HG02970 (cell line): ENCODE data around the gene FCGBP.
A peak's percentile ranks its signal among the peaks of the same experiment; 100 is the strongest.
"Not testable (repeated sequence)": the region's sequence is repeated elsewhere in the genome, so short reads cannot be mapped to it uniquely, and the experiment has no call there.

Experiments used
- ATAC-seq: cut with Tn5 transposase; IDR thresholded peaks from one replicate; pipeline ENCODE4 v1.9.1; 2021; ENCODE audit warnings: mild to moderate bottlenecking, moderate library complexity, moderate number of reproducible peaks; ENCODE audit not compliant: unreplicated experiment, low FRiP score

FCGBP gene

DNA sequence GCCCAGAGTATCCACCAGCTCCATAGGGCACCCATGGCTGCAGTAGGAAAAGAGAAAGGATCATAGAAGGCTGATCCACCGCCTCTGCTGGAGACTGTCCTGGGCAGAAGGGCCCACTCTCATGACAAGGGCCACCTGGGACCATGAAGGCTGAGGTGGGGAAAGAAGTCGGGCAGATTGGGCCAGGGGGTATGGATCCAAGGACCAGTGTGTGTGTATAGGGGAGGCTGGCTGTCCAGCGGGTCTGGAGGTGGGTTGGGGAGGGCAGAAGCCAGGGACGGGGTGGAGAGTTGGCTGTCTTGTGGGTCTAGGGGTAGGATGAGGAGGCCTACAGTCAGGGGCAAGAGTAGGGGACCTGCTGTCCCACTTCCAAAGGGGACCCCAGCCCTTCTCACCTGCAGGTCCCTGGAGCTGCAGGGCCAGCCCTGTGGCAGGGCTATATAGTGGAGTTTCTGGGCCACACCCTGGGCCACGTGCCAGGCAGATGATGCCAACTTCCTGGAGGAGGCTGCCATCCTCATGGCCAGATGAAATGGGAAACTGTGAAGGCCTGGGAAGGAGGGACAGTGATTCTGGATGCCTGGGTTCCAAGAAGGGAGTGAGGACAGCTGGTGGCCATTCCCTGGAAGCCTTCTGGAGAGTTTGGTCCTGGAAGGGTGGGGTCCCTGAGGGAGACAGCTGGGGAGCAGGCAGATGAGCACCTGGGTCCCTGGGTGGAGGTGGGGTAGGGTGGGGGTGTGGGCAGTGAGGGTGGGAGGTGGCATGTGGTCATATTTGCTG lies at the start of gene FCGBP:
FCGBP (minus strand) TSS at position 51 of the 780 bp plus-strand sequence.
- no peak for ATAC-seq

DNA sequence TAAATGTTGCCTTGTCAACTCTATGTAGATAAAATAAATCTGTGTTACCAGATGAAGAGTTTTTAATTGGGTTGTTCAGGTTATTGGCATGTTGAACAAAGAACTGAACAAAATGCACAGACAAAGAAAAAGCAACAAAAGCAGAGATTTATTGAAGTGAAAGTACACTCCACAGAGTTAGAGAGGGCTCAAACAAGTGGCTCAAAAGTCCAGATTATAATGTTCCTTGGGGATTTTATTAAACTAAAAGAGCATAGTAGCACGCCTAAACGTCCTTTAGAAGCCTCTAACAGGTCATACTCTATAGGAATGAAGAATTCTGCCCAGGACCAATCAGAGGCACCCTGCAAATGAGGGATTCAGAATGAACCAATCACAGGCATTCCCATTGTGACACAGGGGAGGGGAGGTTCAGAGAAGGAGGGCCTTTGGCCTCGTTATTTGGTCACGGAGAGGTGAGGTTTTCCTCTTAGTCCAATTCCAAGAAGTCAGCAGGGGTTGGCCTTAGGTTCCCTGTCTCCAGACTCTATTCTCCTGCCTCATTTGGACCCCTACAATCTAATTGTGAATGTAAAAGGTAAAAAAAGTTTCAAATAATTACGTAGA lies 49.4 kb upstream of the FCGBP start:
- no peak for ATAC-seq

DNA sequence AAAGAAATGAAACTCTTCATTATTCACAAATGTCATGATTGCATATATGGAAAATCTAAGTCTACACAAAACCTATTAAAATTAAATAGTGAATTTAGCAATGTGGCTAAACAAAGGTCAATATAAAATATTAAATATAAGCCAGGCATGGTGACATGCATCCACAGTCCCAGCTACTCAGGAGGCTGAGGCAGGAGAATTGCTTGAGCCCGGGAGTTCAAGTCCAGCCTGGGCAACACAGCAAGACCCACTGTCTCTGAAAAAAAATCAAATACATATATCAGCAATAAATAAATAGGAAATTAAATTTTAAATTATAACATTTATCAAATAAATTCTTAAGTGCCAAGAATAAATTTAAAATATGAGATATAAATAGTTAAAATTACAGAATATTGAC lies 48.4 kb upstream of the FCGBP start:
- no peak for ATAC-seq

DNA sequence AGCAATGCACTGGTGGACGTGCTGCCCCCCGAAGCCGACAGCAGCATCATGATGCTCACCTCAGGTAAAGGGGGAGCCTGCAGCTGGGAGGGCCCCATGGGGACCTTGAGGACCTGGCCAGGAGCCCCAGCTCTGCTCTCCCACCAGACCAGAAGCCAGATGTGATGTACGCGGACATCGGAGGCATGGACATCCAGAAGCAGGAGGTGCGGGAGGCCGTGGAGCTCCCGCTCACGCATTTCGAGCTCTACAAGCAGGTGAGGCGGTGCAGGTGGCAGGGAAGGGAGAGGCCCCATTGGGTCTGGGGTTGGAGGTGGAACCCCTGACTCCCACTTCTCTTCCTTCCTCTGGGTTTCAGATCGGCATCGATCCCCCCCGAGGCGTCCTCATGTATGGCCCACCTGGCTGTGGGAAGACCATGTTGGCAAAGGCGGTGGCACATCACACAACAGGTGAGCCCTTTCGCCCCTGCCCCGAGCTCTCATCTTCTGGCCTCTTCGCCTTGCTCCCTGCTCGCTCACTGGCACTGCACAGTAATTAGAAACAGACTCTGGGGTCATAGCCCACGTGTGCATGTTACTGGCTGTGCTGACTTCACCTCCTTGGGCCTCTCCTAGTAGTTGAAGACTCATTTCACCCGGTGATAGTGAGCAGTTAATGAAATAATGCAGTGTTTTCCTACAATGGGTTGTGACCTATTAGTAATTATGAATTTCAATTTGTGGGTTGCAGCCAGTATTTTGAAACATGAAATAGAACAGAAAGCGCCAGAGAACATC lies 40.1 kb upstream of the FCGBP start:
- no peak for ATAC-seq

DNA sequence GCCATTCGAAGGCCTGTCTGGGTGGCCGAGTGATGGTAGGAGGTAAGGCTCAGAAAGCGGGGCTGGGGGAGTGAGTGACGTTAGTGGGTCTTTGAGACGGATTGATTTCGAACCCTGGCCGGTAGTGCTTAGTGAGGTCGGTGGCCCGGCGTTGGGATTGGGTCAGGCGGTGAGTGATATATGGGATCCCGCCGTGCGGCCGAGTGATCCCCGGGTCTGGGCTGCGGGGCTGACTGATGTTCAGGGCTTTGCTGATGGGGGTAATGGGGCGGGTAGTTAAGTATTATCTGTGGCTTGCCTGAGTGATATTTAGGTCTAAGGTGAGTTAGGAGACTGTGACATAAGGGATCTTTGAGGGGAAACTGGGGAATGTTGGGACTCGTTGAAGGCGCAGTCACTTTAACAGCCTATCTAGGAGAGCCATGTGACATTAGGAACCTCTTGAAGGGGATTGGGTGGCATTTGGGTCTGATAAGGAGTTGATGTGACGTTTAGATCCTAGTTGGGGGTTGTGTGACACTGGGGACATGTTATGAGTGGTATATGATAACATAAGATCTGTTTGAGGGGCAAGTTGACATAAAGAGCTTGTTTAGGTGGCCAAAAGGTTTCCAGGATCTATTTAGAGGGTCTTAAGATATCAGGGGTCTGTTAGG lies 37.1 kb upstream of the FCGBP start:
- ATAC-seq = no peak

DNA sequence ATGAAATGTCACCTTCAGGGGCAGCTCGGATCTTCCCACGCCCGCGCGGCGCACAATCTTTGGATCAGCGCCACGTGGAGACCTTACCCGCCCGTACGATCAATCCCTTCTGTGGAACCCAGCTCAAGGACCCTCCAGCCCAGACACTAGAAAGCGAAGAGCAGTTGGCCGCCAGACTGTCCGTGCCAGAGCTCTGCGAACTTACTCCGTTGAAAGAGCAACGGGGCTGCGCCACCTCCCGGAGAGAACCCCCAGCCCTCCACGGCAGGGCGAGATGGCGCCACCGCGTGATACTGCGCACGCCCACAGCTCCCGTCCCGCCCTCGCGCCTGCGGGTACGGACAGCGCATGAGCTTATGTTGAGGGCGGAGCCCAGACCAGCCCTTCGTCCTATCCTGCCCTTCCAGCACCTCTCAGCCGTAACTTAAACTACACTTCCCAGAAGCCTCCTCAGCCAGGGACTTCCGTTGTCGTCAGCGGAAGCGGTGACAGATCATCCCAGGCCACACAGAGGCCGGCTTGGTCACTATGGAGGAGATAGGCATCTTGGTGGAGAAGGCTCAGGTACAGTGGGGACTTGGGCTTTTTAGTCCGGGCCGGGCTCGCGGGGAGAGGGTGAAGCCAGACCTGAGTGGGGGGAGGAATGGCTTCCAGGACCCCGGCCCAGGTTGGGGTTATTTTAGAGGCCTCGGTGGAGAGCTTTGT lies 36.4 kb upstream of the FCGBP start, which contains the start of gene PSMC4:
PSMC4 (plus strand) TSS at position 491 of the 705 bp plus-strand sequence; CDS start at position 529, 38 bp downstream.
- ATAC-seq = peak; percentile 95

DNA sequence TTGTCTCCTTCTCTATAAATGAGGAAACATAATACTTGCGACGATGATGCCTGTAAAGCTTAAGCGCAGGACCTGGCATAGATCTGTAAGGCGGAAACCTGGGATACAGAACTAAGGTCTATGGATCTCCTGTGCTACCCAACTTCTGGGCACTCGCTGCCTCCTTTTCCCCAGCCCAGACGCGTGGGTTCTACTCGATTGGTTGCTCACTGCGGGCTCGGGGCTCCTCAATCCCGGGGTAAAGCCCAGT lies 35.9 kb upstream of the FCGBP start:
- ATAC-seq = peak; percentile 27

DNA sequence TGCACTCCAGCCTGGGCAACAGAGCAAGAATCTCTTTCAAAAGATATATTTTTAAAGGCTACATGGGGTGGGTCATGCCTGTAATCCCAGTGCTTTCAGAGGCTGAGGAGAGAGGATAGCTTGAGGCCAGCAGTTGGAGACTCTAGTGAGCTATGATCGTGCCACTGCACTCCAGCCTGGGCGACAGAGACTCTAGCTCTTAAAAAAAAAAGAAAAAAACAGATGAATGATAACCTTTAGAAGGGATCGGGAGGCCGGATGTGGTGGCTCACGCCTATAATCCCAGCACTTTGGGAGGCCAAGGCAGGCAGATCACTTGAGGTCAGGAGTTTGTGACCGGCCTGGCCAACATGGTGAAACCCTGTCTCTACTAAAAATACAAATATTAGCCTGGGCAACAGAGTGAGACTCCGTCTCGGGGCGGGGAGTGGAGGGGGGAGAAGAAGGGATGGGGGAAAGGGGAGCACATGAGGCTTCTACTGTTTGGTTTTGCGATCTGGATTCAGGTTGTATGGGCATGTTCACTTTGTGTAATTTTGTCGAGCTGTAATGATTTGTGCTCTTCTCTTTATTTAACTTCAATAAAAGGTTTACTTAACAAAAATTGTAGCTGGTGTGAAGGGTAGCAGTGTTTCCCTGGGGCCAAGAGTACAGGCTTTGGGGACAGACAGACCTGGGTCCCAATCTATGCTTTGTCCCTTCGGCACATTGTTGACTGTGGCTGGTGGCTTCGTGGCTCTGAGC lies 35.4 kb upstream of the FCGBP start:
- ATAC-seq = no peak

DNA sequence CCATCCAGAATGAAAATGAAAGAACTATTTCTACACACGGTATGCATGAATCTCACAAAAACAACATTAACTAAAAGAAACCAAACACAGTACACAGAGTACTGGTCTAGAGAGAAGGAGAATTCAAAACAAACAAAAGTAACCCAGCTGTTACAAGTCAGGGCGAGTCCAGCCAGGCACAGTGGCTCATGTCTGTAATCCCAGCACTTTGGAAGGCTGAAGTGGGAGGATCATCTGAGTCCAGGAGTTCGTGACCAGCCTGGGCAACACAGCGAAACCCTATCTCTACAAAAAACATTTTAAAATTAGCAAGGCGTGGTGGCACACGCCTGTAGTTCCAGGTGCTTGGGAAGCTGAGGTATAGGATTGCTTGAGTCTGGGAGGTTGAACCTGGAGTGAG lies 34.8 kb upstream of the FCGBP start:
- ATAC-seq = no peak

DNA sequence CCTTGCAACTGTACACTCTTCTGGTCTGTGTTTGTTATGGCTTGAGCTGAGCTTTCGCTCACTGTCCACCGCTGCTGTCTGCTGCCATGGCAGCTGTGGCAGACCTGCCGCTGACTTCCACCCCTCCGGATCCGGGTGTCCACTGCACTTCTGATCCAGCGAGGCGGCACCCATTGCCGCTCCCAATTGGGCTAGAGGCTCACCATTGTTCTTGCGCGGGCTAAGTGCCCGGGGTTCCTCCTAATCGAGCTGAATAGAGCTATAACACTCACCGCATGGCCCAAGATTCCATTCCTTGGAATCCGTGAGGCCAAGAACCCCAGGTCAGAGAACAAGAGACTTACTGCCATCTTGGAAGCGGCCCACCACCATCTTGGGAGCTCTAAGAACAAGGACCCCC lies 34.4 kb upstream of the FCGBP start:
- no peak for ATAC-seq

DNA sequence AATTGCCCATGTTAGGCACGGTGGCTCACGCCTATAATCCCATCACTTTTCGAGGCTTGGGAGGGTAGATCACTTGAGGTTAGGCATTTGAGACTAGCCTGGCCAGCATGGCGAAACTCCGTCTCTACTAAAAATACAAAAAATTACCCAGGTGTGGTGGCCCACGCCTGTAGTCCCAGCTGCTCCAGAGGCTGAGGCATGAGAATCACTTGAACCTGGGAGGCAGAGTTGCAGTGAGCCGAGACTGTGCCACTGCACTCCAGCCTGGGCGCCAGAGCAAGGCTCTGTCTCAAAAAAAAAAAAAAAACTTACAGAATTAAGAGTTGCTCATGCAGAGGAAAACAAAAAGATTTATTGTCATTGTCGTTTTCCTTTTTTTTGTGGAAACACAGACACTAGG lies 33.1 kb upstream of the FCGBP start:
- ATAC-seq = no peak

DNA sequence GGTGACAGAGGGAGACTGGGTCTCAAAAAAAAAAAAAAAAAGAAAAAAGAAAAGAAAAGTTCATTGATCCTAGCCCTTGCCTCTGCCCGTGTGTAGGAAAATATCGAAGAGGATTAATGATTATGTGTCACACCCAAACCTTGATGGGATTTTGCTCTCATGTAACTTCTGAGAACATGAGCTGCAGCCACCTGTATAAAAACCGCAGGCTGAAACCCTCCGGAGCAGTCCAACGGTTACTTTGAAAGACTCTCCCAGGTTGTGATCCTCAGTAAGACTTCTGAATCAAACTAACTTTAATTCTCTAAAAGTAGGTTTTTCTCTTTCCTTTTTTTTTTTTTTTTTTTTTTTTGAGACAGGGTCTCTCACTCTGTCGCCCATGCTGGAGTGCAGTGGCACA lies 32.2 kb upstream of the FCGBP start:
- no peak for ATAC-seq

DNA sequence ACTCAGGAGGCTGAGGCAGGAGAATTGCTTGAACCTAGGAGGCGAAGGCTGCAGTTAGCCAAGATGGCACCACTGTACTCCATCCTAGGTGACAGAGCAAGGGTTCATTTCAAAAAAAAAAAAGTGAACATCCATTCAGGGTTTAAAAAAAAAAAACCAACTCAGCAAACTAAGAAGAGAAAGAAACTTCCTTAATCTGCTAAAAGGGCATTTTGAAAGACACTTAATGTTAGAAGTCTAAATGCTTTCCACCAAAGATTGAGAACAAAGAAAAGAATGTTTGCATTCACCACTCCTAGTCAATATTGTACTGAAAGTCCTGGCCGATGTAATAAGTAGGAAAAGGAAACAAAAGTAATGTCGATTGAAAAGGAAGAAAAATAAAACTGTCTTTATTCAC lies 29.5 kb upstream of the FCGBP start:
- no peak for ATAC-seq

DNA sequence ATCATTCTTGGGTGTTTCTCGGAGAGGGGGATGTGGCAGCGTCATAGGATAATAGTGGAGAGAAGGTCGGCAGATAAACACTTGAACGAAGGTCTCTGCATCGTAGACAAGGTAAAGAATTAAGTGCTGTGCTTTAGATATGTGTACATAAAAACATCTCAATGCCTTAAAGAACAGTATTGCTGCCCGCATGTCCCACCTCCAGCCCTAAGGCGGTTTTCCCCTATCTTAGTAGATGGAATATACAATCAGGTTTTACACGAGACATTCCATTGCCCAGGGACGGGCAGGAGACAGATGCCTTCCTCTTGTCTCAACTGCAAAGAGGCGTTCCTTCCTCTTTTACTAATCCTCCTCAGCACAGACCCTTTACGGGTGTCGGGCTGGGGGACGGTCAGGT lies 25.0 kb upstream of the FCGBP start:
- not testable (repeated sequence) for ATAC-seq

DNA sequence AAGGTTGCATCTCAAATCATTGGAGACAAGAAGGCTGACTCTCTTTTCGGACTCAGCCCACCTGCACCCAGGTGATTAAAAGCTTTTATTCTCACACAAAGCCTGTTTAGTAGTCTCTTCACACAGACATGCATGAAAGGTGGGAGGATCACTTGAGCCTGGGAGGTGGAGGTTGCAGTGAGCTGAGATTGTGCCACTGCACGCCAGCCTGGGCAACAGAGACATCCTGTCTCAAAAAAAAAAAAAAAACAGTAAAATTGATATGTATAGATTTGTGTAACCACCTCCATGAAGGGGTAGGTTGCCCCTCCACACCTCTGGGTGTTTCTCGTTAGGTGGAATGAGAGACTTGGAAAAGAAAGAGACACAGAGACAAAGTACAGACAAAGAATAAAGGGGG lies 24.5 kb upstream of the FCGBP start:
- ATAC-seq = not testable (repeated sequence)

DNA sequence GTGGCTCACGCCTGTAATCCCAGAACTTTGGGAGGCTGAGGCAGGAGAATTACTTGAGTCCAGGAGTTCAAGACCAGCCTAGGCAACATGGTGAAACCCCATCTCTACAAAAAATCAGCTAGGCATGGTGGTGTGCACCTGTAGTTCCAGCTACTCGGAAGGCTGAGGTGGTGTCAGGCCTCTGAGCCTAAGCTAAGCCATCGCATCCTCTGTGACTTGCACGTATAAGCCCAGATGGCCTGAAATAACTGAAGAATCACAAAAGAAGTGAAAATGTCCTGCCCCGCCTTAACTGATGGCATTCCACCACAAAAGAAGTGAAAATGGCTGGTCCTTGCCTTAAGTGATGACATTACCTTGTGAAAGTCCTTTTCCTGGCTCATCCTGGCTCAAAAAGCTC lies 23.5 kb upstream of the FCGBP start:
- not testable (repeated sequence) for ATAC-seq

DNA sequence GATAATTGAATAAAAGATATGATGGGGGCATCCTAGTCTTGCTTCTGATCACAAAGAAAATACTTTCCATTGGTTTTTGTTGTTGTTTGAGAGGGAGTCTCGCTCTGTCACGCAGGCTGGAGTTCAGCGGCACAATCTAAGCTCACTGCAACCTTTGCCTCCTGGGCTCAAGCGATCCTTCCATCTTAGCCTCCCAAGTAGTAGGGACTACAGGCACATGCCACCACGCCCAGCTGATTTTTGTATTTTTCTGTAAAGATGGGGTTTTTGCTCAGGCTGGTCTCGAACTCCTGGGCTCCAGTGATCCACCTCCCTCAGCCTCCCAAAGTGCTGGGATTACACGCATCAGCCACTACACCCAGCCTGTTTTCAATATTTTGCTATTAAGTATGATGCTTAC lies 19.5 kb upstream of the FCGBP start:
- no peak for ATAC-seq

DNA sequence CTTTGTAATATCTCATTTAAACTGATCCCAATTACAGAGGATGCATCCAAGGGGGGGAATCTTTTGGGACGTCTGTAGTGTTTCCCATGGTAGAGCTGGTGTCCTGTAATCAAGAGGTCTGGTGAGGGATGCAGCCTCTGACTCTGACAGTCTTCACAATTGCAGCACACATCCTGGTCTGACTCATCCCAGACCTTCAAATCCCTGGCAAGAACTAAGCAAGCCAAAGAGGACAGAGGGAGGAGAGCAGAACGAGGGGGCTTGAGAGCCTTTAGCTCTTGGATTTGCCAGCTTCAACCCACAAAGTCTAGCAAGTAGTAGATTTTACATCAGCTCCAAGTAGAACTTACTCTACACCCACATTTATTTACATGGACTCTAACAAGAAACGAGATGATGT lies 17.3 kb upstream of the FCGBP start:
- ATAC-seq = no peak

DNA sequence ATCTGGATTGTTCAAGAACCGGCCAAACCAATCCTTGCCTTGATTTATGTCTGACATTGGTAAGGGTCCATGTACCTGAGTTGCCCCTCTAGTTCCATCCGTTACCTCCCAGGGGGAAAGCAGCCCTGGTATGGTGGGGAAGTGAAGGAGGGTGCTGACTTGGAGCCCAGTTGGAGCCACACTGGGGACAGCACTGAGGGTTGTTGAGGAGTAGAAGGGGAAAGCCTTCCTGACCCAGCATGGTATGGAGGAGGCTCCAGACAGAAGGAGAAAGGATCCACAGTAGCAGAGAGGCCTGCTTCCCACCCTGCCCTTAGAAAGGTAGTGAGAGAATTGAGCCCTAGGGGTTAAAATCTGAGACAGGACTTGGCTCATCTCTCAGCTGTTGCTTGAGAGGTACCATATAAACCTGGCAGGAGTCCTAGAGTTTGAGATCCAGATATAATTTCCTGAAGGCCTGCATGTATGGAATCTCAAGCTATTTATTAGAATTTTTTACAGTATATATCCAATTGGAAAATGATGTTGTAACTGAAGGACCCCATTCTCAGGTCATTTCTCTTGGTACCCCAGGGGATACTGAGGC lies 16.7 kb upstream of the FCGBP start:
- no peak for ATAC-seq
